GM18873 (cell line): ENCODE measurements around the gene PAM16.

Source experiments
- ATAC-seq: cut with Tn5 transposase; IDR thresholded peaks from one replicate; pipeline ENCODE4 v1.9.1; 2021; ENCODE audit warnings: mild to moderate bottlenecking, moderate library complexity, moderate number of reproducible peaks; ENCODE audit not compliant: unreplicated experiment, low FRiP score

Gene PAM16

DNA sequence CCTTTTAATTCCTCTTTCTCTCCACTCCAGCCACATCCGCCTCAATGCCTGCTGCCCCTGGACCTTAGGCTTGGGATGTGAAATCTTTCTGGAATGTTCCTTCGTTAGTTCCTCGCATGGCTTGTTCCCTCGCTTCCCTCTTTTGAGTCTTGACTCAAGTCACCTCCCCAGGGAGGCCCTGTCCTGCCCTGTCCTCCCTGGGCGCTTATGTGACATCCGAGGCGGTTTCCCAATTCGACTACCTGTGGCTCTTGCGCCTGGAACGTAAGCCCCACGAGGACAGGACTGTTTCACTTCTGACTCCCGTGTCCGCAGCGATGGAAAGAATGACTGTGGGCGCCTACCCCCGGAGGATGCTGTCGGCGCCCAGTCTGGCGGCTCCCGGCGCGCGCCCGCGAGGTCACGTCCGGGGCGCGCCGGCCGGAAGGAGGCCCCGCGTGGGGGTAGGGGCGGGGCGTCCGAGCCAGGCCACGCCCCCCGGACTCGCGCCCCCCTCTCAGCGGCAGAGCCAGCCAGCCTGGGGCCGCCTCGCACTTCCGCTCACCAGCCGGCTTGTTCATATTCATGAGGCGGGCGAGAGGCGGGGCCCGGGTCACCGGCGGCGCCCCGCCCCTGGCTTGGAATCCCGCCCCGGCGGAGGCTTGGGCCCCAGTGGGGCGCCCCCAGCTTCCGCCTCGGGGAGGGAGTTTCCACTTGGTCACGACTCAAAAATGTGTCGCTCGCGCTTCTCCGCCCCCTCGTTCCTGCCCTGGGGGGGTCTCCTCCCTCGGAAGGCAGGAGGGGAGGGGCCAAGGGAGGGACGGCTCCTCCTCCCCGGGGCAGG lies 43.7 kb downstream of the PAM16 start:
- peak; percentile 84 for ATAC-seq

DNA sequence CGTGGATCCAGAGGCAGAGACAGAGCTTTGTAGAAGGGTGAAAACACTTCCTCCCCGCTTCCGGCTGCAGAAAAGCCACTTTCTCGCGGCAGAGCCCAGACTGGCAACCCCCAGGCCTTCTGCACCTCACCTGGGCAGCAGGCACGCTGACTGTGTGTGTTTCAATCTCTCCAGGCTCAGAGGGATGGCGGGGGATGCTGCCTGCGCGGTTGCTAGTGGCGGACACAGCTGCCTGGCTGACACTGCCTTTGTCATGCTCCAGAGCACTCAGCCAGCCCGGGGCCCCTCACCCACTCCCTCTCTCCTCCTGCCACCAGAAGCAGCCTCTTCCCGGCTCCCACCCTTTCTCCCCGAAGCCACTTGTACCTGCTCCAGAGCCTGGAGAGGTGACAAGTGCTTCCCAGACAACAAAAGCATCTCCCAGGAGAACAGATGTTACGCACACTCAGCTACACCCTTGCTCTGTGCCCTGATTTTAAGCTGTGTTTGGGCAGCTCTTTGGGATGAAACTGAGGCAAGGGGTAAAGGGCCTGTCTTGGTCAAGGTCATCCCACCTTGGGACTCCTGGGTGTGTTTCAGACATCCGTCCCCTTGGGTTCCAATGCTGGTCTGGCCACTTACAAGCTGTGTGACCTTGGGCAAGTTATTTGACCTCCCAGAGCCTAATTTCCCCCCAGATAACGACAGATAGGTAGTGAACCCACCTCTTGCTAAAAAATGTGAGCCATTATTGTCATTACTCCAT lies 44.5 kb downstream of the PAM16 start:
- no peak for ATAC-seq

DNA sequence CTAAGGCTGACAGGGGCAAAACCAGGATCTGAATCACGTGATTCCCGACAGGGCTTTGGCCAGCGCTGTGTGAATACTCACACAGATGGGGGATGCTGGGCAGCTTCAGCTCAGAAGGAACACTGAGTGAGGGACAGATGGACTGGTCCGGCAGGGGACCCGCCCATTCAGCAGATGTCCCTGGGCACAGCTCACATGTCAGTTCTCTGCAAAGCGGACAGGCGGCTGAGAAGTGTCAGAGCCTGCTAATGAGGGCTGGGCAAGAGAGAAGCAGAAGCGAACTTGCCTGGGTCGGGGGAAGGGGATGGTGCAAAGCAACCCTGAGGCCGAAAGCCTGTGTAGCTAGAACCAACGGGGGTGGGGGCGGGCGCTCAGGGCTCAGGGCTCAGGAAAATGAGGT lies 47.1 kb downstream of the PAM16 start:
- ATAC-seq: no peak

DNA sequence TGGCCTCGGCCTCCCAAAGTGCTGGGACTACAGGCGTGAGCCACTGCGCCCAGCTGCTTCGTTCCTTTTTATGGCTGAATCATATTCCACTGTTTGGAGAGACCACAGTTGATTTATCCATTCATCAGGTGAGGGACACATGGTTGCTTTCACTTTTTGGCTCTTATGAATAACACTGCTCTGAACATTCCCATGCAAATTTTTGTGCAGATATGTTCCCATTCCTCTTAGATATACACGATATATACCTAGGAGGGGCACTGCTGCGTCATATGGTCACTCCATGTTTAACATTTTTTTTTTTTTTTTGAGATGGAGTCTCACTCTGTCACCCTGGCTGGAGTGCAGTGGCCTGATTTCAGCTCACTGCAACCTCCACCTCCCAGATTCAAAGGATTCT lies 49.2 kb downstream of the PAM16 start:
- no peak for ATAC-seq

DNA sequence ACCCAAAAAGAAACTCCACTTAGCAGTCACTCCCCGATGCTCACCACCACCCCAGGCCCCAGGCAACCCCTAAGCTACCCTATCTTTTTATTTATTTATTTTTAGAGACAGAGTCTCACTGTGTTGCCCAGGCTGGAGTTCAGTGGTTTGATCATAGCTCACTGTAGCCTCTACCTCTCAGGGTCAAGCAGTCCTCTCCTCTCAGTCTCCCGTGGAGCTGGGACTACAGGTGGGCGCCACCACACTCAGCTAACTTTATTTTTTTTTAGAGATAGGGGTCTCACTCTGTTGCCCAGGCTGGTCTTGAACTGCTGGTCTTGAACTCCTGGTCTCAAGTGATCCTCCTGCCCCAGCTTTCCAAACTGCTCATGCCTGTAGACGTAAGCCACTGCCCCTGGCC lies 49.9 kb downstream of the PAM16 start:
- ATAC-seq: no peak

DNA sequence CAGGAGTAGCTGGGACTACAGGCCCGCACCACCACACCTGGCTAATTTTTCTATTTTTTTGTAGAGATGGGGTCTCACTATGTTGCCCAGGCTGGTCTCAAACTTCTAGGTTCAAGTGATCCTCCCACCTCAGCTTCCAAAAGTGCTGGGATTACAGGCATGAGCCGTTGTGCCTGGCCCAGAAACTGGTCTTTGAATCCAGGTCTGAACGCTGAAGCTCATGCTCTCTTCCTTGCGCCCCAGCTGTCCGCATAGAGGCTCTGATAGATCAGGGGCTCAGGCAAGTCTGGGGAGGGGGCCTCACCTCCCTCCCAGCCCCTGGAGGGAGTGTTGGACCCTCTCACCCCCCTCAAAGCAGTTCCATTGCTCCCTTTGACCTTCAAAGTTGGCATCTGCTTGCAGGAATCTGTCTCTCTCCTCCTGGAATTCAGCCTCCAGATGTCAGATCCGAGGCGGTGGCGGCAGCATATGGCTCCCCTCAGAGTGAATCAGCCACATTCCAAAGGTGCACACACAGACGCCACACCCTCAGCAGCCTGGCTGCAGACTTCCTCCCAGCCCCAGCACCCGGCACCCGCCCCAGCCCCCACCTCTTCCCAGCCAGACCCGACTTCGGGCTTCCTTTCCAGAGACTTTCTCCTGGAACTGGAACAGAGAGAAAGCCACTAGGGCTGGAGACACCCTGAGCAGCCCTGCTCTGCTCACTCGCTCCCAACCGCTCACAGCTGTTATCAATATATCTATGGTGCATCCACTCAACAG lies 52.2 kb downstream of the PAM16 start:
- no peak for ATAC-seq

DNA sequence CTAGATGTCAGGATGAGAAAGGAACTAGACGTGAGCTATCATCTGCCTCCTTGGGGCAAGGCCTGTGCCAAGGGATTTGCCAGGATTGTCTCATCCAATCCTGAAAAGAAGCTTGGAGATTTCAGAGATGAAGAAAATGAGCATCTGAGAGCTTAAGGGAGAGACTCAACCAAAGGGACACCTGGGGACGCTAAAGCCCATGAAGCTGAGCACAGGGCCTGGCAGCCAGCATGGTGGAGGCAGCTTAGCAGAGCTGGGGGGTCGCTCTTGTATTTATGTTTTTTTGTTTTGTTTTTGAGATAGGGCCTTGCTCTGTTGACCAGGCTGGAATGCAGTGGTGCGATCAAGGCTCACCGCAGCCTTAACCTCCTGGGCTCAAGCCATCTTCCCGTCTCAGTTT lies 53.6 kb downstream of the PAM16 start:
- no peak for ATAC-seq

DNA sequence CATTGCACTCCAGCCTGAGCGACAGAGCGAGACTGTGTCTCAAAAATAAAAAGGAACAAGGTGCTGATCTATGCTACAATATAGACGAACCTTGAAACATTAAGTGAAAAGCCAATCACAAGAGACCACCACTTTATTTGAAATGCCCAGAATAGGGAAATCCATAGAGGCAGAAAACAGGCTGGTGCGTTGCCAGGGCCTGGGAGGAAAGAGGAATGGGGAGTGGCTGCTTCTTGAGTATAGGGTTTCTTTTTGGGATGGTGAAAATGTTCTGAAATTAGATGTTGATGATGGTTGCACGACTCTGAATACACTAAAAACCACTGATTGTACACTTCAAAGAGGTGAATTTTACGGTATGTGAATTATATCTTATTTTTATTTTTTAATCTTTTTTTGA lies 55.5 kb downstream of the PAM16 start:
- ATAC-seq: no peak

DNA sequence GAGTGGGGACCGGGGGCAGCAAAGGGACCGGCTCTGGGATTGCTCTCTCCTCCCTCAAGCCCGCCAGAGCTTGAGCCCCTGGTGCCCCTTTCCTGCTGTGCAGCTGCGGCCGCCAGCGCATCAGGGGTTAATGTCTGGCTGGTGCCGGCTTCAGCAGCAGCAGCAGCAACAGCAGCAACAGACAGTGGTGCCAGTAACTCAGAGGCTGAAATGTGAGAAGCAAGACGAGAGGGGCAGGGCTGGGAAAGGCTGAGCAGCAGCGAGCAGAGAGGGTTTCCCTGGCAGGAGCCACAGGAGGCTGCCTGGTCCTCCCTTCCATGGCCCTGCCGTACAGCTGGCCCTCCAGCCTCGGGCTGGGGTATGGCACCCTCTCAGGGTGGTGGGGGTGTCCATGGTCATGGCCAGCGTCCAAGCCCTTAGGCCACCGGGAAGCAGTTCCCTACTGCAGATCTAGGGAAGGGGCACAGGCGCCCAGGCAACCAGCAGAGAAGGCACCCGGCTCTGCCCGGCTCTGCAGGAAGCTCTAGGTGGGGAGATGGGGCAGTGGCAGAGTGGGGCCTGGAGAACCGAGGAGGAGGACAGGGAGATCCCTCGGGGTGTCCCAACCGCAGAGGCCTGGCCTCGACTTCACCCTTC lies 57.2 kb downstream of the PAM16 start:
- no peak for ATAC-seq

DNA sequence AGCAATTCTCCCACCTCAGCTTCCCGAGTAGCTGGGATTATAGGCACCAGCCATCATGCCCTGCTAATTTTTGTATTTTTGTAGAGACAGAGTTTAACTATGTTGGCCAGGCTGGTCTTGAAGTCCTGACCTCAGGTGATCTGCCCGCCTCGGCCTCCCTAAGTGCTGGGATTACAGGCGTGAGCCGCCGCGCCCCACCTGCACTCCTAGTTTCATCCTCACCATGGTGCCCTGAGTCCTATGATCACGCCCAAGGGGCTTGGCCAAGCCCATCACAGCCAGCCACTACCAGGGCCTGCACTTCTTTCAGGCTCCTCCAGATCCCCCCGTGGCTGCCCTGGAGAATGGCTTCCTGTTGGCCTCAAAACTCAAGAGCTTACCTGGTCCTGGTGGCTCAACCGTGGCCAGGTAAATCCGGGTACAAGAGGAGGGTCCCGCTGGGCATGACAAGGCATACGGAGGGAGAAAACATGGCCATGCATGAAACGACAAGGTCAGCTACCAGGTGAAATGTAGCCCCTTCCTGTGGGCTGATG lies 57.9 kb downstream of the PAM16 start:
- no peak for ATAC-seq

DNA sequence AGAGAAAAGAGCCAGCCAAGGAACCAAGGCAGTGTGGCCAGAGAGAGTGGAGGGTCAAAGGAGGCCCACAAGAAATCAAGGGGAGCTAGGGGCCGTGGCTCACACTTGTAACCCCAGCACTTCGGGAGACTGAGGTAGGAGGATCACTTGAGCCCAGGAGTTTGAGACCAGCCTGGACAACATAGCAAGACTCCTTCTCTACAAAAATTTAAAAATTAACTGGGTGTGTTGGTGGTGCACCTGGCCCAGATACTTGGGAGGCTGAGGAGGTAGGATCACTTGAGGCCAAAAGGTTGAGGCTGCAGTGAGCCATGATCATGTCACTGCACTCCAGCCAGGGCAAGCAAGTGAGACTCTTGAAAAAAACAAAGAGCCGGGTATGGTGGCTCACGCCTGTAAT lies 59.4 kb downstream of the PAM16 start:
- no peak for ATAC-seq
